GM23338 (cell line): ENCODE results near the gene MATN1. TPM values are rescaled to one million over a fixed set of nuclear protein-coding genes. Genes with fewer than 3 reads are reported as not detected.
"Not testable (repeated sequence)": the region's sequence is repeated elsewhere in the genome, so short reads cannot be mapped to it uniquely, and the experiment has no call there.

Experiments
- ATAC-seq: fragments of 200-7000 bp; cut with Tn5 transposase; 3 replicates; pipeline ENCODE4 v1.9.1; 2020
- DNase-seq: peaks from one replicate; pipeline ENCODE4 v3.0.0-alpha.2; 2015; ENCODE audit warnings: low spot score
- H2AFZ ChIP-seq: fragments of 200-600 bp; sonication (generic); 2 replicates; pipeline ENCODE4 v1.8.0; 2016; ENCODE audit warnings: antibody characterized with exemption, mild to moderate bottlenecking, moderate library complexity
- H3F3A ChIP-seq: fragments of 200-600 bp; sonication (generic); replicated peaks from 2 replicates; pipeline ENCODE4 v1.8.0; 2017; ENCODE audit warnings: antibody characterized with exemption, mixed run types, low read depth
- H3K27ac ChIP-seq: fragments of 200-600 bp; sonication (generic); 2 replicates; pipeline ENCODE4 v1.6.1; 2016; ENCODE audit warnings: low read depth
- H3K27me3 ChIP-seq: fragments of 200-600 bp; sonication (generic); 2 replicates; pipeline ENCODE4 v1.8.0; 2016; ENCODE audit warnings: mild to moderate bottlenecking, mixed run types, moderate library complexity; ENCODE audit not compliant: insufficient read depth
- H3K36me3 ChIP-seq: fragments of 200-600 bp; sonication (generic); 2 replicates; pipeline ENCODE4 v1.8.0; 2016; ENCODE audit warnings: mild to moderate bottlenecking; ENCODE audit not compliant: insufficient read depth
- H3K4me1 ChIP-seq: fragments of 200-600 bp; sonication (generic); 2 replicates; pipeline ENCODE4 v1.8.0; 2016; ENCODE audit warnings: mild to moderate bottlenecking, moderate library complexity; ENCODE audit not compliant: insufficient read depth
- H3K4me2 ChIP-seq: fragments of 200-600 bp; sonication (generic); 2 replicates; pipeline ENCODE4 v1.7.1; 2017; ENCODE audit warnings: mixed run types
- H3K4me3 ChIP-seq: fragments of 200-600 bp; sonication (generic); 2 replicates; pipeline ENCODE4 v1.6.1; 2016; ENCODE audit warnings: mixed run types
- H3K79me2 ChIP-seq: fragments of 200-600 bp; sonication (generic); replicated peaks from 2 replicates; pipeline ENCODE4 v1.8.0; 2017; ENCODE audit warnings: mild to moderate bottlenecking; ENCODE audit not compliant: insufficient read depth
- H3K9me2 ChIP-seq: fragments of 200-600 bp; sonication (generic); 2 replicates; pipeline ENCODE4 v1.8.0; 2017; ENCODE audit not compliant: insufficient read depth
- H4K20me1 ChIP-seq: fragments of 200-600 bp; sonication (generic); replicated peaks from 2 replicates; pipeline ENCODE4 v1.8.0; 2017; ENCODE audit warnings: mild to moderate bottlenecking; ENCODE audit not compliant: insufficient read depth
- H3K27ac Mint-ChIP-seq: 2 replicates; pipeline ENCODE4 v1.8.0; 2020; ENCODE audit warnings: inconsistent platforms, mild to moderate bottlenecking, moderate library complexity, mixed read lengths
- H3K27me3 Mint-ChIP-seq: 3 replicates; pipeline ENCODE4 v1.8.0; 2022; ENCODE audit warnings: low read depth, mild to moderate bottlenecking, moderate library complexity, mixed read lengths, inconsistent platforms; ENCODE audit not compliant: insufficient read depth, poor library complexity
- H3K36me3 Mint-ChIP-seq: 3 replicates; pipeline ENCODE4 v1.8.0; 2021; ENCODE audit warnings: low read depth, mild to moderate bottlenecking, inconsistent platforms, moderate library complexity, mixed read lengths
- H3K4me1 Mint-ChIP-seq: 3 replicates; pipeline ENCODE4 v1.8.0; 2020; ENCODE audit warnings: mild to moderate bottlenecking, inconsistent platforms, mixed read lengths
- H3K4me3 Mint-ChIP-seq: 3 replicates; pipeline ENCODE4 v1.8.0; 2021; ENCODE audit warnings: moderate library complexity, mild to moderate bottlenecking, inconsistent platforms, mixed read lengths
- H3K9me3 Mint-ChIP-seq: 3 replicates; pipeline ENCODE4 v1.8.0; 2020; ENCODE audit warnings: moderate library complexity, mild to moderate bottlenecking, inconsistent platforms, mixed read lengths
- CREB1 ChIP-seq: fragments of 250-450 bp; sonication (Bioruptor Pico); IDR thresholded peaks from 2 replicates; pipeline ENCODE4 v1.5.0; 2020; ENCODE audit warnings: low read depth, mild to moderate bottlenecking, moderate library complexity
- CTCF ChIP-seq, 2 experiments: fragments of 200-600 bp in 1 of 2; sonication (generic) in 1 of 2; conservative IDR thresholded peaks; 2 replicates each; pipeline versions ENCODE4 v1.5.1 to v1.6.1; 2016 to 2017; ENCODE audit warnings: antibody characterized with exemption in 2 of 2, low read depth in 2 of 2, mild to moderate bottlenecking in 2 of 2, moderate library complexity in 1 of 2
- ETS1 ChIP-seq: IDR thresholded peaks from 2 replicates; pipeline ENCODE4 v1.6.1; 2016; ENCODE audit warnings: antibody characterized with exemption
- EZH2phosphoT487 ChIP-seq: fragments of 200-600 bp; sonication (generic); IDR thresholded peaks from one replicate; pipeline ENCODE4 v1.8.1; 2018; ENCODE audit warnings: antibody characterized with exemption; ENCODE audit not compliant: unreplicated experiment
- NANOG ChIP-seq: IDR thresholded peaks from 2 replicates; pipeline ENCODE4 v1.6.1; 2016; ENCODE audit warnings: antibody characterized with exemption, borderline replicate concordance
- POLR2AphosphoS5 ChIP-seq: IDR thresholded peaks from 2 replicates; pipeline ENCODE4 v1.6.1; 2016; ENCODE audit warnings: antibody characterized with exemption, low read depth
- REST ChIP-seq: IDR thresholded peaks from one replicate; pipeline ENCODE4 v1.6.1; 2018; ENCODE audit warnings: antibody characterized with exemption; ENCODE audit not compliant: unreplicated experiment
- ZNF331 ChIP-seq: fragments of 250-450 bp; sonication (Bioruptor Pico); IDR thresholded peaks from 2 replicates; pipeline ENCODE4 v1.5.0; 2020; ENCODE audit warnings: low read depth, mild to moderate bottlenecking, moderate library complexity
- polyA plus RNA-seq: library from polyadenylated mRNA; unstranded; fragments of >200 nt; fragmentation: Nextera tagmentation; extraction: Ambion mirVana; gene quantifications from 2 replicates; pipeline ENCODE4 v1.2.1, GENCODE V29; 2016
- total RNA-seq: library from RNA; depleted of rRNA; stranded (reverse); fragments of >200 nt; shearing (Covaris generic); gene quantifications from 2 replicates; pipeline ENCODE4 v1.2.3, GENCODE V29; 2014

MATN1 gene
- total and polyA plus RNA-seq, 2 experiments from 2014 or later: 0.08 to 0.31 TPM

- TF ChIP-seq REST (no peak), CTCF (conservative IDR thresholded peaks at IDR 0.05; ENCODE audit: low read depth in 2 of 2) (no peak), EZH2phosphoT487 (no peak)
Measured at GRCh38 chr1:30768159-30768829, 44.9 kb upstream of the MATN1 start (continued).

- H3K4me3 Mint-ChIP-seq, H3K4me2 ChIP-seq, H4K20me1 ChIP-seq, H3K27ac Mint-ChIP-seq, H3K79me2 ChIP-seq, H3K36me3 Mint-ChIP-seq, H3K4me3 ChIP-seq, H3K4me1 Mint-ChIP-seq, H3K36me3 ChIP-seq, H3K27me3 Mint-ChIP-seq, H3K9me3 Mint-ChIP-seq, H3K9me2 ChIP-seq, H3K27ac ChIP-seq, H3F3A ChIP-seq, H2AFZ ChIP-seq, H3K27me3 ChIP-seq, ATAC-seq, H3K4me1 ChIP-seq, DNase-seq: not testable (repeated sequence)
Measured at GRCh38 chr1:30766948-30767347, 43.6 kb upstream of the MATN1 start.

GRCh38 chr1:30765556-30766434 is 42.4 kb upstream of the MATN1 start:
- no peak for ATAC-seq
- H3K36me3 Mint-ChIP-seq: no peaks in the 10 kb centered on the region

More at GRCh38 chr1:30765556-30766434, 42.4 kb upstream of the MATN1 start:
- Histone ChIP-seq H2AFZ (no peak overlapping the region), H3K27me3 (no peaks in the 10 kb centered on the region), H3K36me3 (no peaks in the 10 kb centered on the region), H3K27ac (no peak overlapping the region), H3F3A (no peaks in the 10 kb centered on the region), H3K4me1 (no peaks in the 10 kb centered on the region), H3K4me3 (no peak overlapping the region), H4K20me1 (no peaks in the 10 kb centered on the region), H3K4me2 (no peak overlapping the region), H3K79me2 (no peaks in the 10 kb centered on the region), H3K9me2 (no peaks in the 10 kb centered on the region)
- Mint-ChIP-seq H3K9me3 (no peaks in the 10 kb centered on the region), H3K4me3 (no peak overlapping the region), H3K27me3 (peaks cover 4% of the 10 kb centered on the region), H3K27ac (no peak overlapping the region), H3K4me1 (no peaks in the 10 kb centered on the region; the same call in 2 of the 3 replicates)
- no peak for DNase-seq
- TF ChIP-seq EZH2phosphoT487 (no peak), CREB1 (no peak), ETS1 (no peak), ZNF331 (CRISPR knock-in tag) (no peak), NANOG (no peak), POLR2AphosphoS5 (no peak)
